Hematopoietic multipotent progenitor cell (in vitro differentiated cells): ENCODE measurements around the gene CFAP97. TPM values are rescaled to one million over a fixed set of nuclear protein-coding genes. Genes with fewer than 3 reads are reported as not detected.

Source experiments
- DNase-seq, 3 donors: peaks; one replicate each; pipeline ENCODE4 v3.0.0-alpha.2; 2011 to 2015; ENCODE audit warnings: low read depth in 2 of 3, low spot score in 2 of 3
- total RNA-seq: library from RNA; depleted of rRNA; stranded (reverse); fragments of >200 nt; gene quantifications from one replicate; pipeline ENCODE4 v1.2.3, GENCODE V29; 2012

CFAP97 gene
- total RNA-seq, 1 donor: 10.0 TPM

DNA sequence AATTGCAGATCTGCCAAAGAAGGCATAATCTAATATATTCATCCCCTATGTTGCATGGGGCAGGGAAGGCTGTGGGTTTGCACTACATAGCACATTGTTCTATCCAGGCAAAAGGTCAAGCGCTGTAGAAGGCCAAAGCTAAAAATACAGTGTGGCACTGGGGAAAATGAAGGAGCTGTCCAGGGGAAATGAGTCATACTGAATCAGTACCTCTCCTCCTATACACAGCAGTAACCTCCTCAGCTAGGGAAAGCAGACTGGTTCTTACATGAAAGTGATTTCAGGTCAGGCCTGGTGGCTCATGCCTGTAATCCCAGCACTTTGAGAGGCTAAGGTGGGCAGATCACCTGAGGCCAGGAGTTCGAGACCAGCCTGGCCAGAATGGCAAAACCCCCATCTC, 91.7 kb downstream of the CFAP97 start:
- DNase-seq: no peak

DNA sequence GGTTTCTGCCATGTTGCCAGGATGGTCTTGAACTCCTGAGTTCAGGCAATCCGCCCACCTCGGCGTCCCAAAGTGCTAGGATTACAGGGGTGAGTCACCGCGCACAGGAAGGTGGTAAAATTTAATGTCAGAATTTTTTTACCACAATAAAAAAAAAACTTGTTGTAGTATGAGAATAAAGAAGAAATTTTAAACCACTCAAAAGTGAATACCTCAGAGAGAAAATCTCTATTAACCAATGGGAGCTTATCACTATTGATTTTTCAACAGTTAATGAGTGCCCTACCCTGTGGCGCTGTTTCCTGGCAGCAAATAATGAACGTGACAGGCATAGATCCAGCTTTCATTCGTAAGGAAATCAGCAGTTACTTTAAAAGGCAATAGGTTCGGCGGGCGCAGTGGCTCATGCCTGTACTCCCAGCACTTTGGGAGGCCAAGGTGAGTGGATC, 93.4 kb downstream of the CFAP97 start:
- no peak for DNase-seq

DNA sequence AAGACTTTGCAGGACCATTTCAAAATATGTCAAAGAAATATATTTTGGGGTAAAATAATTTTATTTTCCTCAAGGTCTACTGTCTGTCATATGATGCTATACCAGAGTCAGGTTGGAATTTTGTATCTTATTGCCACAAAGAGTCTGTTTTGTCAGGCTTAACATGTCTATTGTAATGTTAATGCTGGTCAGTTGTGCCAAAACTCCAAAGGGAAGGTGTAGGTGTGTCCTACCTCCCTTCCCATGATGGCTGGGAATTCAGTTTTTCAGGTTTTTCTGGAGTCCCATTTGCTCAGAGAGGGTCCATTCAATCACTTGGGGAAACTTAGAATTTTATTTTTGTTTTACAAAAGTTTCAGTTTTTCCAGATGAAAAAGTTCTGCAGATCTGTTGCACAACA, 94.1 kb downstream of the CFAP97 start:
- DNase-seq: no peak

Other genes with a start within 250 kb of the CFAP97 start
- gene HELT, start 185.5 kb downstream of the CFAP97 start, total RNA-seq: not detected
- 1.9 TPM for gene SLC25A4, start 60.7 kb downstream of the CFAP97 start, total RNA-seq
- 0.81 TPM for gene SNX25, start 5.6 kb upstream of the CFAP97 start, total RNA-seq
- 0.54 TPM for gene LRP2BP, start 191.9 kb upstream of the CFAP97 start, total RNA-seq
- 4.3 TPM for gene ANKRD37, start 192.8 kb upstream of the CFAP97 start, total RNA-seq
- gene UFSP2, start 222.0 kb upstream of the CFAP97 start, total RNA-seq: 16.2 TPM